HG03521 (cell line): ENCODE results near the gene MED9.
A peak's percentile ranks its signal among the peaks of the same experiment; 100 is the strongest.
"Not testable (repeated sequence)": the region's sequence is repeated elsewhere in the genome, so short reads cannot be mapped to it uniquely, and the experiment has no call there.

Experiments used
- ATAC-seq: cut with Tn5 transposase; IDR thresholded peaks from one replicate; pipeline ENCODE4 v1.9.1; 2021; ENCODE audit warnings: mild to moderate bottlenecking, moderate library complexity; ENCODE audit not compliant: unreplicated experiment

MED9 gene

GRCh38 chr17:17476865-17477467 lies at the start of gene MED9:
MED9 (plus strand) TSS chr17:17477000; CDS start chr17:17477042, 42 bp downstream.
- ATAC-seq, result peak; percentile 77

DNA sequence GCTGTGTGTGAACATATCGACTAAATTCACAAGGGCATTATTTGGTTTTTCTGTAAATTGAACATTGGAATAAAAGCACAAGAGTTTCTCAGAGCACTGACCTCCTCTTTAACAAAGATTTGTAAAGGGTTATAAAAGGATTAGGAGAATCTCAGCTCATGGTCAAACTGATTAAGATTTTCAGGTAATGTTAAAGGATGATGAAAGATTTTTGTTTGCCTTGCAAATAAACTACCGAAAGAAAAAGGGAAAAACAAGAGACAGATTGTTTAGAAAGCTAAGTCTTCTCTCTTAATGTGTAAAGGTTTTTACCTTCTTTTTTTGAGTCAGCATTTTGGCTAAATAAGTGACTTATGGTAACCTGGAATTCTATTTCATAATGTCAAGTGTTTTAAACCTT lies 47.6 kb upstream of the MED9 start:
- no peak for ATAC-seq

GRCh38 chr17:17430924-17431323 lies 45.9 kb upstream of the MED9 start:
- ATAC-seq, result not testable (repeated sequence)

DNA sequence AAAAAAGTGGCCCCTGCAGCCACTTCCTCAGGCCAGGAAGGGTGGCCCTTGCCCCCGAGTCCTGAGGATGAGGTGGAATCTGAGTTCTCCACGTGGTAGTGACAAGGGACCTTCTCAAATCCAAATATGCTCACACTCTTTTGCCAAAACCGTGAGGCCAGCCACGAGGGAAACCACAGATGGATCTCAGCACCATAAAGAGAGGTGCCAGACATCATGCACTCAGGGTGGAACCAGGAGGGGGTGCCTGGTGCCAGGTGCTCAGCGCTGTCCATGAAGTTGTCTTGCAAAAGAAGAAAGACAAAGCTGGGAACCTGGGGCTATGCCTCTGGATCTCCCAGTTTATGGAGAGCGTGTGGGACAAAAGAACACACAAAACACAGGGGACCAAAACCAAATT lies 45.2 kb upstream of the MED9 start:
- ATAC-seq, result no peak

- ATAC-seq, result no peak
Measured at GRCh38 chr17:17433000-17433703, 43.6 kb upstream of the MED9 start.

DNA sequence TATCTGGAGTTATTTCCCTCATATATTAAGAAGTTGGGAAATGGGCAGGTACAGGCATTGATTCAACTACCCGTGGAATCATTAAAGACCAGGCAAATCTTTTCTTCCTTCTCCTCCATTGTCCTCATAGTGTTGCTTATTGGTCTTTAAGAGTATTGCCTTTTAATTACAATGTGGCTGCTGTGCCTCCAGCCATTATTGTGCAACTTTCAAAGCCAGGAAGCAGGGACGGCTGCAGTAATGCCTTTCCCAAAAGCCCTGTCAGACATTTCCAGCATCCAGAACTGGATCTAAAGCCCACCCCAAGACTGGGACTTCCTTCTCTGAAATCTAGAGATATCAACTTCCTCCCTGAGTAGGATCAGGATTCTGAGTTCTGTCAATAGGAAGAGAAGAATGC lies 42.3 kb upstream of the MED9 start:
- no peak for ATAC-seq

GRCh38 chr17:17435323-17435722 lies 41.5 kb upstream of the MED9 start:
- no peak for ATAC-seq

DNA sequence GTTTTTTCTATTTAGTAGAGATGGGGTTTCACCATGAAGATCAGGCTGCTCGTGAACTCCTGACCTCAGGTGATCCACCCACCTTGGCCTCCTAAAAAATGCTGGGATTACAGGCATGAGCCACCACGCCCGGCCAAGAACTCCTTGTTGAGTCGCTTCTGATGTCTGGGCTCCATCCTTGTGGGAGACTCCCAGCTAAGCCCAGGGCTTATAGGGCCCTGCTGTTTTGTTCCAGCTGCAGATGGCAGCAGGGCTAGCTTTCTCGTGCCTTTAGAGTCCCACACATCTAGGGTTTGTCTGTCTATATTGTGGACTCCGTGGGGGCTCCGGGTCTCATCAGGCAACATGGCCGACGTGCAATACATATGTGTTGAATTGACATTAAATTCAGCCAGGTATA lies 39.3 kb upstream of the MED9 start:
- ATAC-seq, result no peak

GRCh38 chr17:17437893-17438292 lies 38.9 kb upstream of the MED9 start:
- no peak for ATAC-seq

DNA sequence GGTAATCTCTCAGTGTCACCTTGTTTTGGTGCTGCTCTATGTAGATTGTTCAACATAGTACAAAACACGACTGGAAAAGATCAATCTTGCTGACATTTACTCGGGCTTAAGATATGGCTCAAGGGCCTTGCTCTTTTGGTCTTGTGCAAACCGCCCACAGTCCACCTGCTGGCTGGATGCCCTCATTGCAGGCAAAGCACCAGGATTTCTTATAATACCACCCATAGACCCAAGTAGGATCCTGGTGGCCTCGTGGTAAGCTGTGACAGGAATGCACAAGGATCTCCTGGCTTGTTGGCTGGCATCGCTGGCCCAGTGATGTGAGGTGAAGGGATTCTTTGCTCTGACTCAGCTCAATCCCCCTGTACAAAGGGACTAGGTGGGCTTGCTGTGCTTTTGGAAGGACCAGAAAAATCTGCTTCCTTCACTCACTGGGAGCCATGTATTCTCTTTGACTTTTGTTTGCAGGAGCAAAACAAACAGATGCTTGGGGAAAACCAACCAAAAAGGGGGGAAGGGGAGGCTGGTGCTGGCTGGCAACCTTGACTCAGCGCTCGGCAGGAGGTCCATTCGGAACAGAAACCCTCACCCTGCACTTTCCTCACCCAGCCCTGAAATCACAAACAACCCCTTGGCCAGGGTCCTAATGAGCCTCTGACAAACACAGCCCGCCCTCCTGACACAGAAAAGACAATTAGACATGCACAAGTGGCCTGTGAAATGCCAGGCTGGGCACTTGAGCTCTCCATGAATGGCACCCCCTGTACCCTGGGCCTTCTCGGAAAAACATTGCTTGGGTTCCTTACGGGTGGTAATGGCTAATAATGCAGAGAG lies 36.6 kb upstream of the MED9 start:
- no peak for ATAC-seq

DNA sequence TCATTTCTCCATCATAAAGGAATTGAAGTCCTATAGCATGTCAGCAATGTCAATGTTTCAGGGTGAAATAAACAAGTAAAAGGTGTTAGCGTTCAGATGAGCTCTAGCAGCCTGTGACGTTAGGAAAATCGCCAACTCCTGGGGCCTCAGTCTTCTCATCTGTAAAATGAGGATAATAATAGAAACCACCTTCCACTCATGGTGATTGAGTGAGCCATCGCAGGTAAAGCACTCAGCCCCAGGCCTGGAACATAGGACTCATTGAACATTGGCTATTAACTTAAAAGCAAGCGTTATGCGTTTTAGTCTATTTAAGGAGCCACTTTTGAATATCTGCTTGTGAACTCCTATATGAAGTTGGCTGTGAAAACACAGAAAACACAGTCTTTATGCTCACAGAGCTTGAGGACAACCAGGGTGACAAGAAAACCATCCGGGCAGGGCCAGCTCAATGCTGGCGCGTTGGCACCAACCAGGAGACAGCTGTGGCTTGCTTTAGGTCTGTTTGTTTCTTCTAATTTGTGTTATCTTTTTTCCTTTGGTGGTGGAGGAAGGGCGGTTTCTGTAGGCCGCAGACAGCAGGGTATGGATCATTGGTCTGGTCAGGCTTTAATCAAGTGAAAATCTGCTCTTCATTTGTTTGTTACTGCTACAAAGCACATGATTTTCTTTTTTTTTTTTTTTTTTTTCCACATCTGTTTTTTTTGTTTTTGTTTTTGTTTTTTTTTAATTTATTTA lies 35.7 kb upstream of the MED9 start:
- no peak for ATAC-seq

DNA sequence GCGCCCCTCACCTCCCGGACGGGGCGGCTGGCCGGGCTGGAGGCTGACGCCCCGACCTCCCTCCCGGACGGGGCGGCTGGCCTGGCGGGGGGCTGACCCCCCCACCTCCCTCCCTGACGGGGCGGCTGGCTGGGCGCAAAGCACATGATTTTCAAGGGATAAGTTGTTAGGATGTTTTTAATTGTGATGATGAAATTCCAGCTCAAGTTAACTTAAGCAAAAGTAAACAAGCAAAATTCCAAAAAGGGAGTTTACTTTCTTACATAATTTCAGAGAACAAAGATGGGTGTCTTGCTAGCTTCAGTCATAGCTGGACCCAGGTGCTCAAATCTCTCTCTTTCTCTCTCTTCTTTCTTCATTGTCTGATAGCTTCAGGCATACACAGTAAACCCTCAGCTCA lies 33.6 kb upstream of the MED9 start:
- no peak for ATAC-seq

DNA sequence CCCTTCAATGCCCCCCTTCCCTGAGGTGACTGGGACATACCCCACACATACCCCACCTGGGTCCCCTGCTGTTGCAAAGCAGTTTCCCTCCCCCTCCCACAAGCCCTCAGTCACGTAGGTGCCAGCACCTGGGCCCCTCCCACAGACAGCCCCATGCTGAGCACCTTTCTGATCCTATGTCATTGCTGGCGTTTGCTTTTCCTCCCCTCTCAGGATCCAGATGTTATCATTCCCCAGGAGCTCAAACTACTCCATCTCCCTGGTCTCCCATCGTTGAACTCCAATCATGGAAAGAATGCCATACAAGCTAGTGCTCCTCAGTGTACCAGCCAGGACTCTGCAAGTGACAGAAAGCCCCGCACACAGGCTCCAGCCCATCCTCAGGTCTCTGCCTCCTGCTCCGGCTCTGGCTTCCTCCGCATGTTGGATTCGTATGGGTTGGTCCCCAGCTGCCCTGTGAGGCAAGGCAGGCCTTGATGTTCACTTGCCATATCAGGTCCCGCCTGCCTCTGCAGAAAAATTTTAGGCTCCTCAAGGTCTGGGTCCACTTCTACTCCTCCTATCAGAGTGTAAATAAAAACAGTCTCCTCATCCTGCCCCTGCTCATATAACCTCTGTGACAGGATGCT lies 31.4 kb upstream of the MED9 start:
- no peak for ATAC-seq

- ATAC-seq, result no peak
Measured at GRCh38 chr17:17445925-17446665, 30.7 kb upstream of the MED9 start.

GRCh38 chr17:17446666-17447155 lies 30.1 kb upstream of the MED9 start:
- ATAC-seq, result no peak

DNA sequence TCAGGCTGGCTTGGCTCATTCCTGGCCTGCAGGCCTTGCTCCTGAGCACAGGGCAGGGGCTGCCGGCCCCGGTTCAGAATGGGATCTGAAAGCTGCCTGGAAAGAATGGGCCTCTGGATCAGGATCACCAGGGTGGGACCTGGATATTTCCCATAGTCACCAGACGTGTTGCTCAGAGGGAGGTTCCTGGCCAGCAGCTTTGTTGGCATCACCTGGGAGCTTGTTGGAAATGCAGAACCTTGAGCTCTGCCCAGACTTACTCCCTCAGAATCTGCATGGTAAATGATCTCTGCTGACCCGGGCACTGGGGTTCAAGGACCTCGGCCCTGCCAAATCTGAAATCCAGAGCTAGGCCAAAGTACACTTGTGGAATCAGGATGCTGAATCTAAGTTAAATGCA lies 29.5 kb upstream of the MED9 start:
- ATAC-seq, result no peak

GRCh38 chr17:17448076-17448475 lies 28.7 kb upstream of the MED9 start:
- ATAC-seq, result no peak

- no peak for ATAC-seq
Measured at GRCh38 chr17:17448723-17449122, 28.1 kb upstream of the MED9 start.

GRCh38 chr17:17453088-17453487 lies 23.7 kb upstream of the MED9 start:
- ATAC-seq, result no peak

GRCh38 chr17:17454276-17454675 lies 22.5 kb upstream of the MED9 start:
- no peak for ATAC-seq
